OCI-LY1 (cell line): ENCODE results near the gene CXCL17.
A peak's percentile ranks its signal among the peaks of the same experiment; 100 is the strongest.

Experiments
- H2AFZ ChIP-seq: fragments of 200-600 bp; sonication (generic), shearing (Covaris generic); 2 replicates; pipeline ENCODE4 v1.6.0; 2014; ENCODE audit warnings: antibody characterized with exemption, mild to moderate bottlenecking, low read length
- H3F3A ChIP-seq: fragments of 200-600 bp; sonication (generic), shearing (Covaris generic); 2 replicates; pipeline ENCODE4 v1.6.0; 2014; ENCODE audit warnings: mild to moderate bottlenecking, antibody characterized with exemption, low read length, moderate library complexity; ENCODE audit not compliant: insufficient read depth
- H3K27ac ChIP-seq: fragments of 200-600 bp; sonication (generic); 2 replicates; pipeline ENCODE4 v1.5.1; 2014; ENCODE audit warnings: low read length, mixed run types, mild to moderate bottlenecking, low read depth; ENCODE audit not compliant: poor library complexity, severe bottlenecking
- H3K27me3 ChIP-seq: fragments of 200-600 bp; sonication (generic); 2 replicates; pipeline ENCODE4 v1.6.0; 2014; ENCODE audit warnings: antibody characterized with exemption, mild to moderate bottlenecking, low read length, moderate library complexity; ENCODE audit not compliant: insufficient read depth
- H3K36me3 ChIP-seq: fragments of 200-600 bp; sonication (generic); 2 replicates; pipeline ENCODE4 v1.6.1; 2014; ENCODE audit warnings: mild to moderate bottlenecking, antibody characterized with exemption, low read length, moderate library complexity, mixed read lengths; ENCODE audit not compliant: insufficient read depth
- H3K4me1 ChIP-seq: fragments of 200-600 bp; sonication (generic); 2 replicates; pipeline ENCODE4 v1.5.1; 2014; ENCODE audit warnings: mild to moderate bottlenecking, low read length, moderate library complexity; ENCODE audit not compliant: insufficient read depth, severe bottlenecking
- H3K4me2 ChIP-seq: fragments of 200-600 bp; sonication (generic), shearing (Covaris generic); 2 replicates; pipeline ENCODE4 v1.6.1; 2014; ENCODE audit warnings: low read length
- H3K4me3 ChIP-seq: fragments of 200-600 bp; sonication (generic); 2 replicates; pipeline ENCODE4 v1.5.1; 2014; ENCODE audit warnings: low read length, low read depth, mild to moderate bottlenecking, mixed read lengths; ENCODE audit not compliant: poor library complexity, severe bottlenecking
- H3K79me2 ChIP-seq: fragments of 200-600 bp; shearing (Covaris generic); 2 replicates; pipeline ENCODE4 v1.6.1; 2016; ENCODE audit warnings: mixed run types, low read length, mixed read lengths; ENCODE audit not compliant: insufficient read depth
- H3K9ac ChIP-seq: fragments of 200-600 bp; sonication (generic), shearing (Covaris generic); 2 replicates; pipeline ENCODE4 v1.6.1; 2014; ENCODE audit warnings: mild to moderate bottlenecking, low read length, mixed read lengths
- H3K9me2 ChIP-seq: fragments of 200-600 bp; sonication (generic), shearing (Covaris generic); 2 replicates; pipeline ENCODE4 v1.6.1; 2014; ENCODE audit warnings: low read depth, mild to moderate bottlenecking, low read length, mixed read lengths
- H3K9me3 ChIP-seq: fragments of 200-600 bp; shearing (Covaris generic); 2 replicates; pipeline ENCODE4 v1.6.1; 2014; ENCODE audit warnings: low read length, mixed read lengths
- H4K20me1 ChIP-seq: fragments of 200-600 bp; sonication (generic), shearing (Covaris generic); 2 replicates; pipeline ENCODE4 v1.6.0; 2016; ENCODE audit warnings: mild to moderate bottlenecking, low read length; ENCODE audit not compliant: insufficient read depth
- CTCF ChIP-seq: fragments of 200-600 bp; sonication (generic), shearing (Covaris generic); IDR thresholded peaks from 2 replicates; pipeline ENCODE4 v1.5.1; 2017; ENCODE audit warnings: mild to moderate bottlenecking, antibody characterized with exemption, low read length, moderate library complexity, mixed read lengths
- EZH2 ChIP-seq: fragments of 200-600 bp; sonication (generic), shearing (Covaris generic); IDR thresholded peaks from 2 replicates; pipeline ENCODE4 v1.8.0; 2017; ENCODE audit warnings: borderline replicate concordance, mixed run types, mild to moderate bottlenecking, antibody characterized with exemption, low read length, moderate library complexity, mixed read lengths

CXCL17 gene

GRCh38 chr19:42386974-42387707, 55.6 kb downstream of the CXCL17 start:
- H3K9me2 ChIP-seq: no peaks in the 10 kb centered on the region

GRCh38 chr19:42380155-42380554, 62.6 kb downstream of the CXCL17 start:
- H3K79me2 ChIP-seq: no peaks in the 10 kb centered on the region
- H3K4me3 ChIP-seq: no peak overlapping the region
- no peak overlapping the region for H3K4me2 ChIP-seq
- peaks cover 13% of the 10 kb centered on the region for H3K27me3 ChIP-seq
- no peak for TF ChIP-seq CTCF
- no peak for TF ChIP-seq EZH2
- H3F3A ChIP-seq: no peaks in the 10 kb centered on the region
- H3K9ac ChIP-seq: no peak overlapping the region
- H3K36me3 ChIP-seq: no peaks in the 10 kb centered on the region; the same call in 1 of the 2 replicates
- no peaks in the 10 kb centered on the region for H3K9me3 ChIP-seq
- H3K27ac ChIP-seq: no peak overlapping the region
- no peak overlapping the region for H2AFZ ChIP-seq
- H3K9me2 ChIP-seq: no peaks in the 10 kb centered on the region
- H4K20me1 ChIP-seq: no peaks in the 10 kb centered on the region
- no peaks in the 10 kb centered on the region for H3K4me1 ChIP-seq

More at GRCh38 chr19:42386974-42387707, 55.6 kb downstream of the CXCL17 start:
- Histone ChIP-seq H3K9me3 (no peaks in the 10 kb centered on the region), H3K79me2 (no peaks in the 10 kb centered on the region), H3K9ac (peak overlapping the region; percentile 26; the same call in 1 of the 2 replicates), H3K4me2 (peak overlapping the region; percentile 64), H3K4me1 (peaks cover 7% of the 10 kb centered on the region), H4K20me1 (no peaks in the 10 kb centered on the region), H3K4me3 (peak overlapping the region; percentile 53), H2AFZ (no peak overlapping the region), H3F3A (no peaks in the 10 kb centered on the region), H3K36me3 (no peaks in the 10 kb centered on the region), H3K27me3 (no peaks in the 10 kb centered on the region; the same call in 1 of the 2 replicates), H3K27ac (no peak overlapping the region)
- peak; percentile 72 for TF ChIP-seq CTCF
- no peak for TF ChIP-seq EZH2
